ENCODE measurements around the gene CYLD.

The CYLD gene

GRCh38 chr16:50709061-50709684 lies 32.7 kb upstream of the CYLD start:
- TF ChIP-seq, protein P1, sequence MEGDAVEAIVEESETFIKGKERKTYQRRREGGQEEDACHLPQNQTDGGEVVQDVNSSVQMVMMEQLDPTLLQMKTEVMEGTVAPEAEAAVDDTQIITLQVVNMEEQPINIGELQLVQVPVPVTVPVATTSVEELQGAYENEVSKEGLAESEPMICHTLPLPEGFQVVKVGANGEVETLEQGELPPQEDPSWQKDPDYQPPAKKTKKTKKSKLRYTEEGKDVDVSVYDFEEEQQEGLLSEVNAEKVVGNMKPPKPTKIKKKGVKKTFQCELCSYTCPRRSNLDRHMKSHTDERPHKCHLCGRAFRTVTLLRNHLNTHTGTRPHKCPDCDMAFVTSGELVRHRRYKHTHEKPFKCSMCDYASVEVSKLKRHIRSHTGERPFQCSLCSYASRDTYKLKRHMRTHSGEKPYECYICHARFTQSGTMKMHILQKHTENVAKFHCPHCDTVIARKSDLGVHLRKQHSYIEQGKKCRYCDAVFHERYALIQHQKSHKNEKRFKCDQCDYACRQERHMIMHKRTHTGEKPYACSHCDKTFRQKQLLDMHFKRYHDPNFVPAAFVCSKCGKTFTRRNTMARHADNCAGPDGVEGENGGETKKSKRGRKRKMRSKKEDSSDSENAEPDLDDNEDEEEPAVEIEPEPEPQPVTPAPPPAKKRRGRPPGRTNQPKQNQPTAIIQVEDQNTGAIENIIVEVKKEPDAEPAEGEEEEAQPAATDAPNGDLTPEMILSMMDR (IDR thresholded peaks at IDR 0.05; ENCODE audit: low read depth, low read length) = no peak
- no peak overlapping the region for H3K4me3 ChIP-seq (ENCODE audit: low read depth, low read length)
- no peak for DNase-seq
- no peak overlapping the region for H3K27ac ChIP-seq
- H3K27me3 ChIP-seq (ENCODE audit: insufficient read depth, low read depth, severe bottlenecking) = no peaks in the 10 kb centered on the region
- peaks cover 9% of the 10 kb centered on the region for H3K9me3 ChIP-seq (ENCODE audit: severe bottlenecking)
- H3K36me3 ChIP-seq = no peaks in the 10 kb centered on the region

GRCh38 chr16:50709980-50710379 lies 31.9 kb upstream of the CYLD start:
- H3K4me3 ChIP-seq (ENCODE audit: low read depth, low read length) = no peak overlapping the region

GRCh38 chr16:50711040-50711439 lies 30.8 kb upstream of the CYLD start:
- no peaks in the 10 kb centered on the region for H3K36me3 ChIP-seq
- no peaks in the 10 kb centered on the region for H3K9me3 ChIP-seq (ENCODE audit: severe bottlenecking)
- TF ChIP-seq, protein P1 (IDR thresholded peaks at IDR 0.05; ENCODE audit: low read depth, low read length) = no peak
- no peak overlapping the region for H3K27ac ChIP-seq
- no peaks in the 10 kb centered on the region for H3K27me3 ChIP-seq (ENCODE audit: insufficient read depth, low read depth, severe bottlenecking)
- DNase-seq = no peak
- H3K4me3 ChIP-seq (ENCODE audit: low read depth, low read length) = no peak overlapping the region

More at GRCh38 chr16:50709980-50710379, 31.9 kb upstream of the CYLD start:
- TF ChIP-seq, protein P1 (IDR thresholded peaks at IDR 0.05; ENCODE audit: low read depth, low read length) = no peak
- H3K27me3 ChIP-seq (ENCODE audit: insufficient read depth, low read depth, severe bottlenecking) = no peaks in the 10 kb centered on the region
- H3K27ac ChIP-seq = no peak overlapping the region
- H3K9me3 ChIP-seq (ENCODE audit: severe bottlenecking) = peaks cover 4% of the 10 kb centered on the region
- no peaks in the 10 kb centered on the region for H3K36me3 ChIP-seq
- DNase-seq = no peak

GRCh38 chr16:50711862-50712559 lies 29.9 kb upstream of the CYLD start:
- no peak overlapping the region for H3K27ac ChIP-seq

GRCh38 chr16:50712560-50712898 lies 29.4 kb upstream of the CYLD start:
- TF ChIP-seq, protein P1 (IDR thresholded peaks at IDR 0.05; ENCODE audit: low read depth, low read length) = no peak
- no peak overlapping the region for H3K4me3 ChIP-seq (ENCODE audit: low read depth, low read length)
- no peak overlapping the region for H3K27ac ChIP-seq

More at GRCh38 chr16:50711862-50712559, 29.9 kb upstream of the CYLD start:
- H3K27me3 ChIP-seq (ENCODE audit: insufficient read depth, low read depth, severe bottlenecking) = no peaks in the 10 kb centered on the region
- H3K36me3 ChIP-seq = no peaks in the 10 kb centered on the region
- no peak for DNase-seq
- TF ChIP-seq, protein P1 (IDR thresholded peaks at IDR 0.05; ENCODE audit: low read depth, low read length) = no peak
- H3K4me3 ChIP-seq (ENCODE audit: low read depth, low read length) = no peak overlapping the region
- H3K9me3 ChIP-seq (ENCODE audit: severe bottlenecking) = no peaks in the 10 kb centered on the region

More at GRCh38 chr16:50712560-50712898, 29.4 kb upstream of the CYLD start:
- Histone ChIP-seq H3K27me3 (ENCODE audit: insufficient read depth, low read depth, severe bottlenecking) (no peaks in the 10 kb centered on the region), H3K36me3 (no peaks in the 10 kb centered on the region), H3K9me3 (ENCODE audit: severe bottlenecking) (no peaks in the 10 kb centered on the region)
- DNase-seq = no peak

Measured in WERI-Rb-1 (cell line).